AG08395 (cell line): ENCODE data around the gene ATP11C.
A peak's percentile ranks its signal among the peaks of the same experiment; 100 is the strongest.
"Not testable (repeated sequence)": the region's sequence is repeated elsewhere in the genome, so short reads cannot be mapped to it uniquely, and the experiment has no call there.

Source experiments
- DNase-seq: peaks from one replicate; pipeline ENCODE4 v3.0.0; 2012; ENCODE audit warnings: mixed read lengths, low spot score

The ATP11C gene

DNA sequence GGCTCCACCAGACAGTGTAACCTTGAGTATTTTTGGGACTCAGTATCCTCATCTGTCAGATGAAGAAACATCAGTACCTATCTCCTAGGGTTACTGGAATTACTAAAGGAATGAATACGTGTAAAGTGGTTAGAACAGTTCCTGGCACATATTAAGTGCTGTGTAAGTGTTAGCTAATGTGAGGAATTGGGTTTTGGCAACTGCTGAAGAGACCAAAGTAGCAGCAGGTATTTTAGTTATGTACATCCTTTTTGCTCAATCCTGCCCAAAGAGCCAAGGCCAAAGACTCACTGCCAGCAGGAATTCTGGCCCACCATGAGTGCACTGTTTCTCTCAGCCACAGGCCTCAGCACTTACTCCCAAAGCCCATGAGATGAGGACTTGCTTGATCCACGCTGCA is 208.2 kb downstream of the ATP11C start:
- DNase-seq, result no peak

DNA sequence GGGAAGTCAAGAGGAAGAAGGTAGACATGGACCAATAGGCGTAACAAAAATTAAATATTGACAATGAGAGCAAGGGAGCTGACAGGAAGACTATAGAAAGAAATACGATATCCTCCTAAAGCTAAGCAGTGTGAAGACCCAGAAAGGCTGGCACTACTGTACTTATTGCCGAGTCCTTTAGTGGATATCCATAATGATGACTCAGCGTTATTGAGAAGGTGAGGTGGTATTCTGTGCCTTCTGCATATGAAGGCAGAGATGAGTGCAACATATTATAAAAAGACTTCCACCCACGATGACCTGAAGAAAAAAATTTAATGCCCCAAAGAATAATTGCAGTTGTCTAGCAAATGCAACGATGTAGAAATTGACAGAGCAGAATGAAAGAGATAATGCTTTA is 211.9 kb downstream of the ATP11C start:
- DNase-seq, result no peak

DNA sequence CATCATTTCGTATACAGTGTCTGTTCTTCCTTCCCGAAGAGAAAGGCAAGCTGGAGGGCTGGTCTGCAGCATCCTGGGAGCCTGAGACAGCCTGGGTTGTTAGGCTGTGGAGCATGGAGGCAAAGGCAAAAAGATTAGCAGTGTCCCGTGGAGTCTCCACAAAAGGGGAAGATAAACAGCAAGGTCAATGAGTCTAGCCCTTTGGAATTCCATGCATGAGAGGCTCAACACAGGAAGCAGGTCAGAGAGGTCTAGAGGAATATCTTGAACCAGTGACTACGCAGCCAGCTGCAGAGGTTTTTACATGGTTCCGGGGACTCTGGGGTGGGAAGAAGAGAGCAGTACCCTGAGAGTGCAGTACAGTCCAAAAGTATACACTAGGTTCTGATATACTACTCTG is 212.7 kb downstream of the ATP11C start:
- DNase-seq, result peak; percentile 42

- DNase-seq, result no peak
Measured at GRCh38 chrX:139708067-139708466, 224.8 kb downstream of the ATP11C start, which contains the start of gene MCF2. TSS of gene MCF2 (minus strand) at chrX:139708167. CDS start at chrX:139651744, 56,423 bp downstream.

GRCh38 chrX:139702658-139703057 is 230.2 kb downstream of the ATP11C start:
- no peak for DNase-seq

DNA sequence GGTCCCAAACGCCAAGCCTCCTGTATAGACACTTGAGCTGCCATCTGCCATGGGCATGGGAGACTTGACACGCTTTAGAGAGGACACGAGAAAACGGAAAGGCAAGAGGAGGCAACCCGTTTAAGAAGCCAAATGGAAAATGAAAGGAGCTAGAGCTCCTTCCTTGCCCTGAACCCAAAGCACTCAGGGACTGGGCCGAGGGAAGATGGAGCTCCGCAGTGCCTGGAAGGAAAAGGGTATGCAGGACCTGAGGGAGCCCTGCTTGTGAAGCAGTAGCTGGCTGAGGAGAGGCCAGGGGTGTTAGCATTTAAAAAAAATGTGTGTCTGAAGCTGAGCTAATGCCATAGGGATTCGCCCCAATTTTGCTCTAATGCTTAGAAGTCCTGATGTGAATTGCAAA is 239.9 kb downstream of the ATP11C start:
- no peak for DNase-seq

DNA sequence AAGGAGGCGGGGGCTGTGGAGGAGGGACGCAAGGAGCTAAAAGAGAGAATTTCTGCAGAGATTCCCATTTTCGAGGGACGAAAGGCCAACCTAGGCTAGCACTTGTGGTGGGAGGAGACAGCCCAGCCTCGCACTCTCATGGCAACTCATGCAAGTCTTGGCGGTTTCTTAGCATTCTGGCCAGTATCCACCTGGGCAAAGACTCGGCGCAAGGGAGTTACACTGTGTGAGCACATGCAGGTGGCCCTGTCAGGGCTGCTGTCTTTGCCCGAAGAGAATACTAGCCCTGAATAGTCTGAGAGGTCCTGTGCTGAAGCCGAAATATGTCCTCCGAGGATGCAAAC is 240.4 kb downstream of the ATP11C start:
- no peak for DNase-seq

DNA sequence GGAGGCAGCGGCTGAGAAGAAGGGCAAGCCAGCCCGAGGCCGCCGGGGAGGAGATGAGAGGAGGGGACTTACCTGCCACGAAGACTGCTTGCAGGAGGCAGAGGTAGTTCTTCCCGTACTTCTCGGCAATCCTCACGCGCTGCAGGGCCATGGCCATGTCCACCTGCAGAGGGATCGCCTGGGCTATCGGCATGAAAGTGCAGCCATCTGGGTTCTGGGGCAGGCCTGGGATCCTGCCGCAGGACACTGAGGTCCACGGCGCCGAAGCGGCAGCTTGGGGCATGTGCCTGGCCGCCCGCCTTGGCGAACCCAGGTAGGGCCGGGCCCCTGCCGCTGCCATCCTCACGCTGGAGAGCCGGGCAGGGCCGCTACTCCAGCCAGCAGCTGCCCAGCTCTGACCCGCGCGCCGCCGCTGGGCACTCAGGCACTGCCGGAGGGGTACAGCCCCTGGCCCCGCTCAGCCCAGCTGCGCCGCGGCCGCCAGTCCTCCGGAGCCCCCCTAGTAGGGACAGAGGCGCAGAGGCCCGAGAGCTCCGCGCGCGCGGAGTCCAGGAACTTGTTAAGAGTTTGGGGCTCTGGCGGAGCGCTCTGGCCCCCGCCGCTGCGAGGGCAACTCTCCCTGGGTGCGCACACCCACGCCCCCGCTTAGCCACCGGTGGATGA is 240.9 kb downstream of the ATP11C start:
- DNase-seq, result no peak

DNA sequence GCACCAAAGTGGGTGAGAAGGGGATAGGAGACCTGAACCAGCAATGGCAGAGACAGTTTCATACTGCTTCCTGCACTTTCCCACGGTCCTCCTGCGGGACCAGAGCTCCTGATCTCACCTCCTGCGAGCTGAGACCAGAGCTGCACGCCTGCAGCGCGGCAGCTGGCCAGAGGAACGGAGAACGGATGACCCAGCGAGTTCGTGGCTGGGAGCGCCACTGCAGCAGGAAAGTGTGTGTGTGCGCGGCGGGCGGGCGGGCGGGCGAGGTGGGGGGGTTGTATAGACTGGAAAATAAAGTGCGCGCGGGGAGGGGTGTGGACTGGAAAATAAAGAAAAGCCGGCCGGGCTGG is 241.4 kb downstream of the ATP11C start:
- no peak for DNase-seq

DNA sequence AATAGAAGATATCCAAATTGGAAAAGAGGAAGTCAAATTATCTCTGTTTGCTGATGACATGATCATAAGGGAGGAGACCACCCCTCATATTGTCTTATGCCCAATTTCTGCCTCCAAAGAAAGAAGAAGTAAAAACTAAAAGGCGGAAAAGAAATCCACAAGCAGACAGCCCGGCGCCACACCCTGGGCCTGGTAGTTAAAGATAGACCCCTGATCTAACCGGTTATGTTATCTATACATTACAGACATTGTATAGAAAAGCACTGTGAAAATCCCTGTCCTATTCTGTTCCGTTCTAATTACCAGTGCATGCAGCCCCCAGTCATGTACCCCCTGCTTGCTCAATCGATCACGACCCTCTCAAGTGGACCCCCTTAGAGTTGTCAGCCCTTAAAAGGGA is 247.7 kb downstream of the ATP11C start:
- not testable (repeated sequence) for DNase-seq

DNA sequence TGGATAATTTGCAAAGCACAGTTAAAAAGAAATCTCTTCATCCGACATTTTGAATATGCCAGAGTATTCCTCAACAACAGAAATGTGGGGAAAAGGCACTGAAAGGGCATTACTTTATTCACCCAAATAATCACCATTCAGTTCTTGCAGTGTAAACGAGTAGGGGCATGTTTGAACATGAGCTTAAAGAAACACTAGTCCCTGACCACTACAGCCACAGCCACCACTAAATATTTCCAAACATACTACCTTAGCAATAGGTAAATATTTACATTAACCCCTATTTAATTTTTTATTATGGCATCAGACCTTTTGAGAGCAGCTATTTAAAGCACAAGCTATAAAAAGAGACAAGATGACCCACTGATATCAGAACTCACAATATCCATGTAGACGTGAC is 252.5 kb downstream of the ATP11C start:
- no peak for DNase-seq
